Trophoblast cell (in vitro differentiated cells and primary cell): ENCODE results near the gene TMEM154. TPM values are rescaled to one million over a fixed set of nuclear protein-coding genes. Genes with fewer than 3 reads are reported as not detected.

Experiments used
- DNase-seq, 2 donors: peaks; one replicate each; pipeline ENCODE4 v3.0.0-alpha.2; 2016
- H2AFZ ChIP-seq: 2 replicates; pipeline ENCODE4 v1.6.1; 2013; ENCODE audit warnings: low read length, moderate library complexity, mild to moderate bottlenecking; ENCODE audit not compliant: insufficient read depth, poor library complexity
- H2AK5ac ChIP-seq: 2 replicates; pipeline ENCODE4 v1.6.1; 2013; ENCODE audit warnings: mild to moderate bottlenecking, low read length
- H2BK120ac ChIP-seq: 2 replicates; pipeline ENCODE4 v1.6.1; 2013; ENCODE audit warnings: low read length, mild to moderate bottlenecking, moderate library complexity; ENCODE audit not compliant: insufficient read depth, poor library complexity
- H2BK12ac ChIP-seq: 2 replicates; pipeline ENCODE4 v1.6.1; 2013; ENCODE audit warnings: mild to moderate bottlenecking, low read length, moderate library complexity
- H2BK5ac ChIP-seq: 2 replicates; pipeline ENCODE4 v1.6.1; 2013; ENCODE audit warnings: low read length, low read depth, moderate library complexity, mild to moderate bottlenecking; ENCODE audit not compliant: poor library complexity
- H3K14ac ChIP-seq: 2 replicates; pipeline ENCODE4 v1.6.1; 2013; ENCODE audit warnings: mild to moderate bottlenecking, low read length
- H3K18ac ChIP-seq: 2 replicates; pipeline ENCODE4 v1.6.1; 2013; ENCODE audit warnings: mild to moderate bottlenecking, low read length
- H3K23ac ChIP-seq: 2 replicates; pipeline ENCODE4 v1.6.1; 2013; ENCODE audit warnings: low read length
- H3K27ac ChIP-seq: 2 replicates; pipeline ENCODE4 v1.5.1; 2013; ENCODE audit warnings: low read depth, mild to moderate bottlenecking, inconsistent platforms, low read length, moderate library complexity
- H3K27me3 ChIP-seq: 2 replicates; pipeline ENCODE4 v1.6.1; 2013; ENCODE audit warnings: inconsistent platforms, mild to moderate bottlenecking, low read length, moderate library complexity; ENCODE audit not compliant: insufficient read depth
- H3K36me3 ChIP-seq, 2 experiments: 1 replicate in 1 of 2; 2 replicates in 1 of 2; pipeline ENCODE4 v1.6.1; 2013; ENCODE audit warnings: low read length in 2 of 2, mild to moderate bottlenecking in 2 of 2, moderate library complexity in 1 of 2; ENCODE audit not compliant: insufficient read depth in 2 of 2, control insufficient read depth in 1 of 2
- H3K4ac ChIP-seq: 2 replicates; pipeline ENCODE4 v1.6.1; 2013; ENCODE audit warnings: low read depth, mild to moderate bottlenecking, low read length, moderate library complexity
- H3K4me1 ChIP-seq, 2 experiments: 1 replicate in 1 of 2; 2 replicates in 1 of 2; pipeline ENCODE4 v1.6.1; 2013; ENCODE audit warnings: low read length in 2 of 2, mild to moderate bottlenecking in 2 of 2, moderate library complexity in 1 of 2; ENCODE audit not compliant: insufficient read depth in 2 of 2, control insufficient read depth in 1 of 2
- H3K4me2 ChIP-seq: 2 replicates; pipeline ENCODE4 v1.6.1; 2013; ENCODE audit warnings: inconsistent platforms, mild to moderate bottlenecking, low read length, moderate library complexity
- H3K4me3 ChIP-seq: 2 replicates; pipeline ENCODE4 v1.5.1; 2013; ENCODE audit warnings: mild to moderate bottlenecking, low read depth, low read length, inconsistent platforms
- H3K79me1 ChIP-seq: one replicate; pipeline ENCODE4 v1.6.1; 2013; ENCODE audit warnings: low read length
- H3K79me2 ChIP-seq: 2 replicates; pipeline ENCODE4 v1.6.1; 2013; ENCODE audit warnings: low read length, mild to moderate bottlenecking; ENCODE audit not compliant: control insufficient read depth, insufficient read depth, poor library complexity
- H3K9ac ChIP-seq: 2 replicates; pipeline ENCODE4 v1.6.1; 2013; ENCODE audit warnings: mild to moderate bottlenecking, low read length
- H3K9me3 ChIP-seq: 2 replicates; pipeline ENCODE4 v1.6.1; 2013; ENCODE audit warnings: low read depth, mild to moderate bottlenecking, control low read depth, inconsistent platforms, low read length; ENCODE audit not compliant: insufficient read depth
- H4K12ac ChIP-seq: 2 replicates; pipeline ENCODE4 v1.6.1; 2013; ENCODE audit warnings: low read depth, mild to moderate bottlenecking, low read length, moderate library complexity
- H4K8ac ChIP-seq: 2 replicates; pipeline ENCODE4 v1.6.1; 2013; ENCODE audit warnings: low read depth, mild to moderate bottlenecking, low read length, moderate library complexity
- H4K91ac ChIP-seq: one replicate; pipeline ENCODE4 v1.6.1; 2013; ENCODE audit warnings: low read depth, mild to moderate bottlenecking, low read length, moderate library complexity
- WGBS: extraction: QIAGEN DNeasy Blood & Tissue Kit; methylation state at CpG from one replicate; pipeline ENCODE4 v1.1.7; 2013; ENCODE audit warnings: missing lambda C conversion rate; ENCODE audit not compliant: insufficient read length, insufficient coverage; ENCODE audit errors: extremely low coverage; 5-methylcytosine and 5-hydroxymethylcytosine counted together
- polyA plus RNA-seq: library from polyadenylated mRNA; stranded (reverse); fragments of 200-250 nt; gene quantifications from 2 replicates; pipeline ENCODE4 v1.2.3, GENCODE V29; 2013

The TMEM154 gene, protein sequence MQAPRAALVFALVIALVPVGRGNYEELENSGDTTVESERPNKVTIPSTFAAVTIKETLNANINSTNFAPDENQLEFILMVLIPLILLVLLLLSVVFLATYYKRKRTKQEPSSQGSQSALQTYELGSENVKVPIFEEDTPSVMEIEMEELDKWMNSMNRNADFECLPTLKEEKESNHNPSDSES
- polyA plus RNA-seq, result 7.5 and 8.3 TPM in 2 replicates

DNA sequence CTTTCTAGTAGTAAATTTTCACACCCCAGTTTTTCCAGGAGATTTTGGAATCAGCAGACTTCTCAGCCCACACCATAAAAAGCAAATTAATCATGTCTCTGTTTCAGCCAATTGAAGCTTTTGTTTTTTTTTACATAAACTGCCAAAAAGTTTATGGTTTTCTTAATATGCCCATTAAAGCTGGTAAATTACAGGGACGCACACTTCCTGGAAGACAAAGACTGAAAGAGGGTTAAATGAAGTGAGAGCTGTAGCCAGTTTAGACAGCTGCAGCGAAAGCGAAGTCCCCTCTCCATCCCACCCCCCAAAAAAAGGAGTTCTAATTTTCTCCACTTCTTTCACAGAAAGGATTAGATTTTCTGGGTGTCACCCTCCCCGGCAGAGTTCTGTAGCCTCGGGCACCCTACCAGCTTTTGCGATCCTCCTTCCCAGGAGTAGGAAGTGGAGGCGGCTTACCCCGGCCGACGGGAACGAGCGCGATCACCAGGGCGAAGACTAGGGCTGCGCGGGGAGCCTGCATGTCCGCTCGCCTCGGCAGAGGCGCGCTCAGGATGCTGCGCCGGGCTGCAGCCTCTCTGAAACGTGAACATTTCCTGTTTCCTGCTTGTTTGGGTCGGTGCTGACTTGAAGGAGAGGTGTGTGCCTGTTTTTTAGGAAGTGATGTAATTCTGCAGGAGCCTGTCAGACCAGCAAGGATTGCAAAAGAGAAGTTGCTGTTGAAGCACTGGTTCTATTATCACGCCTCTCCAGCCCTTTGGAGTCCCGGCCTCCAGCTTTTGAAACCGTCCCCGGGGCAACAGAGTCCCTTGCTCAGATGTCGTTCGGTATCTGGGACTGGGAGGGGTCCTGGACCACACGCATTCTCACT is at the start of gene TMEM154:
Gene TMEM154 (minus strand): TSS at position 584 of the 868 bp plus-strand sequence. CDS start 64 bp downstream, at position 520.
- no CpG with 5 or more reads among the region's 32 CpGs for WGBS
- Histone ChIP-seq H2BK5ac (peak within 1 kb of the TSS; percentile 76), H3K18ac (peak within 1 kb of the TSS; percentile 64), H3K36me3 (no peaks in the 10 kb centered on the region), H3K14ac (peak within 1 kb of the TSS; percentile 55), H2BK120ac (peak within 1 kb of the TSS; percentile 67), H3K9ac (no peak within 1 kb of the TSS), H4K91ac (peak within 1 kb of the TSS; percentile 85), H3K23ac (no peak within 1 kb of the TSS), H3K4me3 (peak within 1 kb of the TSS; percentile 55), H3K79me1 (peaks cover 20% of the 10 kb centered on the region), H3K4me2 (peak within 1 kb of the TSS; percentile 68), H2AFZ (peak within 1 kb of the TSS; percentile 88), H4K12ac (peak within 1 kb of the TSS; percentile 32), H3K27me3 (no peaks in the 10 kb centered on the region), H3K27ac (peak within 1 kb of the TSS; percentile 83), H2BK12ac (peak within 1 kb of the TSS; percentile 88), H2AK5ac (peak within 1 kb of the TSS; percentile 37), H3K79me2 (no peaks in the 10 kb centered on the region), H3K9me3 (no peaks in the 10 kb centered on the region), H3K4me1 (peaks cover 22 to 25% of the 10 kb centered on the region in 2 experiments), H3K4ac (peak within 1 kb of the TSS; percentile 84), H4K8ac (peak within 1 kb of the TSS; percentile 71)
- DNase-seq, result peak; percentile 73 to 87

DNA sequence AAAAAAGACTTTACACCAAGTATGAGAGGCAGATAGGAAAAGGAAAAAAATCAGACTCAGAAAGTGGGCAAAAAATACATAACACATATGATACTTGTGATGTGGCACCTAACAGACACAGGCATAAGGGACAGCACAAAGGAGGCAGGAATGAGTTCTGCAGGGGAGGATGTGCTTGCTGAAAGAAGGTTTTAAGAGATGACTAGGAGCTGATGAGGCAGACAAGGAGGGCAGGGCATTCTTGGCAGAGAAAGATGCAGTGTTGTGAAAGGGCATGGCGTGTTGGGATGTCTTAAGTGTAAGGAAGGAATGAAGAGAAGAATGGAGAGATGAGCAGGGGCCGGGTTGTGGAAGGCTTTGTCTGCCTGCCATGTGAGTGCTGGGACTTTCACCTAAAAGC is 49.7 kb upstream of the TMEM154 start:
- Histone ChIP-seq H3K9me3 (no peaks in the 10 kb centered on the region), H3K4me3 (no peak overlapping the region), H3K79me2 (no peaks in the 10 kb centered on the region), H2AK5ac (no peak overlapping the region), H3K36me3 (no peaks in the 10 kb centered on the region), H4K12ac (no peak overlapping the region), H3K14ac (no peak overlapping the region), H4K91ac (no peak overlapping the region), H3K27ac (no peak overlapping the region), H3K9ac (no peak overlapping the region), H3K79me1 (no peaks in the 10 kb centered on the region), H3K4ac (no peak overlapping the region), H3K18ac (no peak overlapping the region), H2BK5ac (no peak overlapping the region), H3K4me1 (no peaks in the 10 kb centered on the region), H3K4me2 (no peak overlapping the region), H3K23ac (no peak overlapping the region), H3K27me3 (no peaks in the 10 kb centered on the region), H2BK120ac (no peak overlapping the region), H4K8ac (no peak overlapping the region), H2AFZ (no peak overlapping the region), H2BK12ac (no peak overlapping the region)
- 100% methylated on average over 1 of the region's 2 CpGs for WGBS
- no peak for DNase-seq

DNA sequence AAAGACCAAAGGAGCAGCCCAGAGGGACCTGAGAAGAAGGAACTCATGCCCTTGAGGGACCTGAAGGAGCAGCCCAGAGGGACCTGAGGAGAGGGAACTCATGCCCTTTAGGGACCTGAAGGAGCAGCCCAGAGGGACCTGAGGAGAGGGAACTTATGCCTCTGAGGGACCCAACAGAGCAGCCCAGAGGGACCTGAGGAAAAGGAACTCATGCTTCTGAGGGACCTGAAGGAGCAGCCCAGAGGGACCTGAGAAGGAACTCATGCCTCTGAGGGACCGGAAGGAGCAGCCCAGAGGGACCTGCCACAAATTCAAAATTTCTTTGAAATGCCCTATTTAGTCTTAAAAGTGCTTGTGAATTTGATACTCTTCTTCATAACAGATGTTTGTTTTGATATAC is 48.5 kb upstream of the TMEM154 start:
- H3K36me3 ChIP-seq, result no peaks in the 10 kb centered on the region
- no peak overlapping the region for H2AK5ac ChIP-seq
- H4K8ac ChIP-seq, result no peak overlapping the region
- no peak overlapping the region for H3K14ac ChIP-seq
- H3K79me1 ChIP-seq, result no peaks in the 10 kb centered on the region
- H3K4me1 ChIP-seq, result no peaks in the 10 kb centered on the region
- no peaks in the 10 kb centered on the region for H3K79me2 ChIP-seq
- H3K9ac ChIP-seq, result no peak overlapping the region
- H4K91ac ChIP-seq, result no peak overlapping the region
- WGBS, result no CpG with 5 or more reads among the region's 1 CpG
- H3K27me3 ChIP-seq, result no peaks in the 10 kb centered on the region
- no peak overlapping the region for H3K27ac ChIP-seq
- H4K12ac ChIP-seq, result no peak overlapping the region
- no peak overlapping the region for H3K4ac ChIP-seq
- H3K18ac ChIP-seq, result no peak overlapping the region
- DNase-seq, result no peak
- H2AFZ ChIP-seq, result no peak overlapping the region
- no peak overlapping the region for H2BK5ac ChIP-seq
- no peak overlapping the region for H2BK12ac ChIP-seq
- no peak overlapping the region for H3K4me3 ChIP-seq
- H2BK120ac ChIP-seq, result no peak overlapping the region
- no peaks in the 10 kb centered on the region for H3K9me3 ChIP-seq
- H3K23ac ChIP-seq, result no peak overlapping the region
- H3K4me2 ChIP-seq, result no peak overlapping the region

DNA sequence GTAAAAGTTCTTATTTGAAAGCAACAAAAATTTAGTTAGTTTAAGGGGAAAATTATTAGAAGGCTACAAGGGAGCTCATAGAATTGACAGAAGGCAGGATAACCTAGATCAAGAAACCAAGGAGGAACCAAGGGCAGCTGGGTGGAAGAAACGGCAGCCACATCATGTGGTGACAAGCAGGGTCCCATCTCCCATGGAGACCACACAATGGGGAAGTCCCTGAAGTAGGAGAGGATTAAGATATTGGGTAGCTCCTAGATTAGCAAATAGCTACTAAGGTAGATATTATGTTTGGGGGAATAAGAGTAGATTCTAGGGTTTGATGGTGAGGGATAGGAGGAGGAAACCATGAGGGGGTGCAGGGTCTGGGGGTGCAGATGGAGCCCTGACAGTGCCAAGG is 48.0 kb upstream of the TMEM154 start:
- no peak overlapping the region for H2BK120ac ChIP-seq
- no peaks in the 10 kb centered on the region for H3K4me1 ChIP-seq
- no peak overlapping the region for H3K4me2 ChIP-seq
- H3K9me3 ChIP-seq, result no peaks in the 10 kb centered on the region
- no peak overlapping the region for H2BK12ac ChIP-seq
- WGBS, result no CpG with 5 or more reads among the region's 1 CpG
- H4K91ac ChIP-seq, result no peak overlapping the region
- no peak overlapping the region for H2BK5ac ChIP-seq
- H3K27me3 ChIP-seq, result no peaks in the 10 kb centered on the region
- no peak overlapping the region for H3K18ac ChIP-seq
- no peak overlapping the region for H2AFZ ChIP-seq
- no peak overlapping the region for H3K4me3 ChIP-seq
- H3K23ac ChIP-seq, result no peak overlapping the region
- H3K79me2 ChIP-seq, result no peaks in the 10 kb centered on the region
- no peak overlapping the region for H3K4ac ChIP-seq
- H2AK5ac ChIP-seq, result no peak overlapping the region
- H3K79me1 ChIP-seq, result no peaks in the 10 kb centered on the region
- DNase-seq, result no peak
- no peak overlapping the region for H3K27ac ChIP-seq
- no peaks in the 10 kb centered on the region for H3K36me3 ChIP-seq
- H3K14ac ChIP-seq, result no peak overlapping the region
- no peak overlapping the region for H4K12ac ChIP-seq
- no peak overlapping the region for H4K8ac ChIP-seq
- no peak overlapping the region for H3K9ac ChIP-seq
